NK-92 (cell line): ENCODE results near the gene TNIK.
"Not testable (repeated sequence)": the region's sequence is repeated elsewhere in the genome, so short reads cannot be mapped to it uniquely, and the experiment has no call there.

Experiments used
- DNase-seq: peaks from one replicate; lab custom pipeline; 2025; ENCODE audit not compliant: unreplicated experiment; lab: John Stamatoyannopoulos, UW

Gene TNIK

DNA sequence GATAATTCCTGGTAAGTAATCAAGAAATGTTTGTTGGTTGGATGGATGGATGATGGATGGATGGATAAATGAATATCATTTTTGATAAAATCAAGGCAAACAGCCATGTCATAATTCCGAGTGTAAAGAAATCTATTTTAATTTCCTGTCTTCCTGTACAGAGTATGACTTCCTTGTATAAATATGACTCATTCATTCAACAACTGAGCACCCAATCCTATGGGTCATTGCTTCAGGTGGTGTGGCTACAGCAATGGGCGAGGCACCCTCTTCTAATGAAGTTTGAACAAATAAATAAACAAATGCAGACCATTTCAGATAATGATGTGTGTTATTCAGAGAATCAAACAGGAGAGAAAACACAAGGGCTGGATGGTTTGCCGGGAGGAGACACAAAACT lies 198.7 kb downstream of the TNIK start:
- DNase-seq = no peak

DNA sequence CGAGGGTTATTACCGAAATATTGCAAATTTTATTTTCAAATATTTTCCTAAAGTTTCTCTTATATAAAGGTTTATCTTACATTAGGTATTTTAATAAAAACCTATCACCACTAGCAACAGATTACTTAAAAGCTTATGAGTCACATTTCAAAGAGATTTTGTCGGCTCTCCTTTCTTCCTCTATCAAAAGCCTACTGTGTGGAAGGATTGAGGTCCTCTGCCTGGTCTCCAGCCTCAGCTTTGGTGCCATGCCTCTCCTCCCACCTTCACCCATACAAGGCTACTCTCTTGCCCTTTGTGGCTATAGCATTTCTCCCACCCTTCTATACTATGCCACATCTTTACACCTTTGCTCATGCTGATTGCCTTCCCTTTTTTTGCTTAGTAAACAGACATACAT lies 199.3 kb downstream of the TNIK start:
- DNase-seq = no peak

GRCh38 chr3:171260466-171260865 lies 199.7 kb downstream of the TNIK start:
- no peak for DNase-seq

- DNase-seq = no peak
These were observed 201.9 kb downstream of the TNIK start for GRCh38 chr3:171258316-171258715.

GRCh38 chr3:171257251-171258203 lies 202.7 kb downstream of the TNIK start:
- no peak for DNase-seq

GRCh38 chr3:171256445-171257250 lies 203.6 kb downstream of the TNIK start:
- DNase-seq = no peak

DNA sequence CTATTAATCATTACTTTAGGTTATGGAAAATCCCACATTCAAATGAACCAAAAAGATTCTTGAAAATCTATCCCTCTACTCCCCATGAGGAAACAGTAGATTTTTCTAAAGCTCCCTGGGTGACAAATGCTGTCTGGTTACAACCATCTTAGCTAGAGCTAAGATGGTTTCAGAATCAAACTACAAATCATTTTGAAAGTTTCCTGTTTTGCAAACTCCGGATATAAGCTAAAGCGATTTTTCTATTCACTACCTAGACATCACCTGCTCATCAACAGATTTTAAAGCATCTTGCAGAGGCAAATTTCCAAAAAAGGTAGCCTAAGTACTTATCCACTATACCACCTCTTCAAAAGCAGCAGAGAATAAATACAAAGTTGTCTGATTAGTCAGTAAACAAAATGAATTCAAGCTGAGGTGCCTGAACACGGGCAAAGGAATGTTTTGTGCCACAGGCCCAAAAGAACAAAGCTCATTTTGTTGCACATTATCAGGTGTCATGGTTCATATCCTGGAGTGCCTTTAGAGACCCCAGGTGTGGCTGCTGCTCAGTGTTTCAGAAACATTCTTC lies 204.9 kb downstream of the TNIK start:
- no peak for DNase-seq

- no peak for DNase-seq
These were observed 205.9 kb downstream of the TNIK start for GRCh38 chr3:171254315-171254714.

GRCh38 chr3:171251835-171252234 lies 208.4 kb downstream of the TNIK start:
- no peak for DNase-seq

GRCh38 chr3:171250444-171250843 lies 209.8 kb downstream of the TNIK start:
- no peak for DNase-seq

DNA sequence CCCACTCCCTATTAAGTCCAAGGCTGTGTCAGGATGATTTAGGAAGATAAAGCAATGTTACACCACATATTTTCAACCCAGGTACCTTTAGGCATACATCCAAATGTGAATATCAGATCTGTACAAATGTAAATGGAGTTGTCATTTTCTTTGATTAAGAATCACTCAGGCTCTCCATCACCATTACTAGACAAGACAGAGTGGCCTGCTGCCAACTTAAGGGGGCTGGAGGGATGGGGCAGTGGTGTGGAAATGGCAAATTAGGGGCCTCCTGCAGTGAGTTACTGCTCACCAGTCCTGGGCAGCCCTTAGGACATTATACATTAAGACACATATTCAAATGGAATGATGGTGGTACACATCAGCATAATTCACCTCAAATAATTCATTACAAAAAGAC lies 211.0 kb downstream of the TNIK start:
- DNase-seq = no peak

- no peak for DNase-seq
These were observed 211.6 kb downstream of the TNIK start for GRCh38 chr3:171248426-171249111.

GRCh38 chr3:171245796-171246765 lies 214.1 kb downstream of the TNIK start:
- DNase-seq = no peak

DNA sequence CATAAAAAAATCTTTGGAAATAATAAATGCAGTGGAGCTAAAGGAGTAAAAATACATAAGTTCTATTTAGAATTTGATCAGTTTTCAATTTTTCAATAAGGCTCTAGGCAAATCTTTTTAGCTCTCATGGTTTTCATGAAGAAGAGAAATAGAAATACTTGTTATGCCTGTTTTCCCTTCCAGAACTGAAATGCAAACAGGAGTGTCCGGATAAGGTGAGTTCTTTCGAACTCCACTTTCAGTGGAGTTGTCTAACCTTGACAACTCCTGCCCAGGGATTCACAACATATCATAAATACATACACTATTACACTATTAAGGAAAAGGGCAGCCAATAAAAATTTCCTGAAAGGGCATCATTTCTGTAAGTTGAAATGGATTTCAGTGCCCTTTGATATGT lies 217.3 kb downstream of the TNIK start:
- no peak for DNase-seq

DNA sequence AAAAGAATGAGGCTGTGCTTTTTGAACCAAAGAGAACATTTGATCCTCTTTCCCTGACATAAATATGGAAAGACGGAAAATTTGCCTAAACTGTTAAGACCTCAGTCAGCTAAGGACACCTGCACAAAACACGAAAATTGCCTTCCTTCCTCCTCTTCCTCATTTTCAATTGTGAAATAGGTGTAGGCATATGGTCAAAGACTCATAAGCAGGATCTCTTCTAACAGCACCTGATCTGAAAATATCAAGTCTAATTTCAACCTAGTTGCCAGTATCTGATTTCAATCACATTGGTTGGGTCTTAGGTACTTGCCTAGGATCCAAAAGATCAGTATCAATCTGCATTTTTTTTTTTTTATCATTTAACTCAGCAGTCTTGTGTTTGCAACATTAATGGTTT lies 218.0 kb downstream of the TNIK start:
- DNase-seq = no peak

DNA sequence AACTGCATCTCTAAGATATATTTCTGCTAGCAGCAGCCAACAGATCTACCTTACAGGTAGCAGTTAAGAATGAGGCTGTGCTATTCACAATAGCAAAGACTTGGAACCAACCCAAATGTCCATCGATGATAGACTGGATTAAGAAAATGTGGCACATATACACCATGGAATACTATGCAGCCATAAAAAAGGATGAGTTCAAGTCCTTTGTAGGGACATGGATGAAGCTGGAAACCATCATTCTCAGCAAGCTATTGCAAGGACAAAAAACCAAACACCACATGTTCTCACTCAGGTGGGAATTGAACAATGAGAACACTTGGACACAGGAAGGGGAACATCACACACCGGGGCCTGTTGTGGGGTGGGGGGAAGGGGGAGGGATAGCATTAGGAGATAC lies 218.6 kb downstream of the TNIK start:
- not testable (repeated sequence) for DNase-seq

DNA sequence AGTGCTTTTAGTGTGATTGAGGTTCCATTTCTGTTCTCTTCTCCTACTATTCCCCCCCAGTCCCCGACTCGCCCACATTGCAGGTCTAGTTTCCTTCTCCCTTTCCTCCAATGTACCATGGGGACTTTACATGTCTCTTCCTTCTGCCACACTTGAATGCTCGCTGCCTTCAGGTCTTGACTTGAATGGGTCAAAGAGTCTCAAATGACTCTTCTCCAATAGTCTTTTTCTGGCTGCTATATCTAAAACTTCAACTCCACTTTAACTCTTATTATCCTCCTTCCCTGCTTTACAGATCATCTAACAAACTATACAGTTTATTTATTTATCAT lies 219.7 kb downstream of the TNIK start:
- no peak for DNase-seq

DNA sequence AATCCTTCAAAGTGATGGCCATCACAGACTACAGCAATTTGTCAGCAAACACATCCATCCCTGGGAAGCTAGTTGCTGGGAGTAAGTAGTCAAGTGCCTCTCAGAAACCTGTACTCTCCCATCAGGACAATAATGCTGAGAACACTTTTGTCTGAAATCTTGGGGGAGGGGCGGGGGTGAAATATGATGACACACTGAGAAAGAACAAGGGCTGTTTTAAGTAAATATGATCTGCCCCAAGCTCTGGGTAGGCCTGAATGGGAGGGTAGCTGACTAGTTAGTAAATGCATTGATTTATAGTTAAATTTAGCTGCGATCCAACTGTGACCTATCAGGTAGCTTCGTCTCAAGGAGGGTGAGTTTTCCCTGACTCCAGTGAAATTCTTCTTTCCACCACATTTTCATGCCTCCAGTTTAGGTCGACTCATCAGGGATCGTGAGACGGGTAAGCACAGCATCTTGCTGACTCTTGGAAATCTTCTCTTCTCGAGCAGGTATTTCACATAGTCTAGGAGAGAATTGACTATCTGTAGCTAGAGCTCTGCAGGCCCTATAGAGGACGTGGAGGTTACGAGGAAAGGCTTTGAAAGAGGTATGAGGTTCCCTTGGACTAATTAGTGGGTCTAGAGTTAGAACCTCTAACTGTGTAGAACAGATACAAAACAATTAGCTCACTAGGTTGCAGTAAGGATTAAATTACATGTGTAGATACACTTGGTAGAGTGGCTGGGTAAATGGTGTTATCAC lies 220.3 kb downstream of the TNIK start:
- no peak for DNase-seq

DNA sequence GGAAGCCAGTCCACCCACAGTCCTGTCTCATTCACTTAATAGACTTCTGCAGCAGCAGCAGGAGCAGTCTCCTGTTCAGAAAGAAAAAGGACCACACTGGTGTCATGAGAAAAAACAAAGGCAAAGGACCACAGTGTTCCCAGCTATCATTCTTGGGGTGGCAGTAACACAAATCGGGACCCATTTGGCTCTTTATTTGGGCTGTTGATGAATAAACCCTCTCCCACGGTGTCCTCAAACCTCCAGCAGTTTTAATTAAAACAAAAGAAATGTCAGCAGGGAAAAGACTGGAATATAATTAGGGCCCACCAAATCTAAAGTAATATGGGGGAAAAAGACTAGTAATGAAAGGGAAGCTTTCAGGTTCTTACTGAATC lies 223.2 kb downstream of the TNIK start:
- no peak for DNase-seq
